ENCODE data around the gene CPXM2. TPM values are rescaled to one million over a fixed set of nuclear protein-coding genes. Genes with fewer than 3 reads are reported as not detected.

Gene CPXM2
- total RNA-seq, 1 experiment from 2014 or later = not detected

DNA sequence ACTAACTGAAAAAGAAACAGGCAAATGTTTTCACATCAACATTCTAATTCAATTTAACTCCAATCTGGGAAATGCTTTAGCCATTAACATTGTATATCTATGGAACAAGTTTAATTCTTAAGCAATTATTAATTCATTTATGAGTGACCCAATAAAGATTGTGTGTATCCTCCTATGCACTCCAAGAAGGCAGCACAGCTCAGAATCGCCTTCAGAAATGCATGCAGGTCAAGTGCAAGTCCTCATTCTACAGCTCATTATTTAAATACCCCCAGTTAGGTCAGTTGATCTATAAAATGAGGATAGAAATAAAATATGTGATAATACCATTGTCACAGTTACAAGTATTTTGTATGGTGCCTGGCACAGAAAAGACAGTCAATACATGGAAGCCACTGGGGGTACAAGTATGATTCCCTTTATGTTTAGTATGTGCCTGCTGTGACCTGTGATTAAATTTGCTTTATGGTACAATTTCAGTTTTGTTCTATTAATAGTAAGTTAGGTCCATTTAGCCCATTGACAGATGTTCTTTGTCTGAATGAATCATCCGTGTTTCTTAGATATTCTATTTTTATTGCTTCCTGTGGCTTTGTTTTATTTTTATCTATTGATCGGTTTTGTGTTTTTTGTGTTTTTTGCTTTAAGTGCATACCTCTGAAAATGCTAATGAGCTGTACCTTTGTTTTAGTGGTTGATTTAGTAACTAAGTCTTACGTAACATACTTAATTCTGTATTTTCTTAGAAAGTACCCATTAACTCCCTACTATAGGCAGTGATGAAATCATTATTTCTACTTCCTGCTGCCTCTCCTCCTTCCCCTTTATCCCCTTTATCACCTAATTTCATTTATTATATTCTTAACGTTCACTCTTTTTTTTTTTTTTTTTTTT lies 42.8 kb downstream of the CPXM2 start:
- peaks cover 26% of the 10 kb centered on the region for H3K4me1 Mint-ChIP-seq (ENCODE audit: insufficient read depth, unreplicated experiment)
- H3K27me3 Mint-ChIP-seq (ENCODE audit: insufficient read depth, unreplicated experiment) = peaks cover 3% of the 10 kb centered on the region
- ChIA-PET POLR2A (interaction anchor here (0.6 to 1.0 kb wide), 2 partner anchors 9 to 26 kb away, joined by 4 to 5 read pairs; no protein-coding TSS in a partner anchor), CTCF (interaction anchor here (1.1 kb wide), 1 partner anchor 26 kb away, joined by 3 read pairs; no protein-coding TSS in a partner anchor)
- TF ChIP-seq, protein P1, sequence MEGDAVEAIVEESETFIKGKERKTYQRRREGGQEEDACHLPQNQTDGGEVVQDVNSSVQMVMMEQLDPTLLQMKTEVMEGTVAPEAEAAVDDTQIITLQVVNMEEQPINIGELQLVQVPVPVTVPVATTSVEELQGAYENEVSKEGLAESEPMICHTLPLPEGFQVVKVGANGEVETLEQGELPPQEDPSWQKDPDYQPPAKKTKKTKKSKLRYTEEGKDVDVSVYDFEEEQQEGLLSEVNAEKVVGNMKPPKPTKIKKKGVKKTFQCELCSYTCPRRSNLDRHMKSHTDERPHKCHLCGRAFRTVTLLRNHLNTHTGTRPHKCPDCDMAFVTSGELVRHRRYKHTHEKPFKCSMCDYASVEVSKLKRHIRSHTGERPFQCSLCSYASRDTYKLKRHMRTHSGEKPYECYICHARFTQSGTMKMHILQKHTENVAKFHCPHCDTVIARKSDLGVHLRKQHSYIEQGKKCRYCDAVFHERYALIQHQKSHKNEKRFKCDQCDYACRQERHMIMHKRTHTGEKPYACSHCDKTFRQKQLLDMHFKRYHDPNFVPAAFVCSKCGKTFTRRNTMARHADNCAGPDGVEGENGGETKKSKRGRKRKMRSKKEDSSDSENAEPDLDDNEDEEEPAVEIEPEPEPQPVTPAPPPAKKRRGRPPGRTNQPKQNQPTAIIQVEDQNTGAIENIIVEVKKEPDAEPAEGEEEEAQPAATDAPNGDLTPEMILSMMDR (IDR thresholded peaks at IDR 0.05; ENCODE audit: unreplicated experiment) = no peak
- H3K36me3 Mint-ChIP-seq (ENCODE audit: insufficient read depth, unreplicated experiment) = no peaks in the 10 kb centered on the region
- intact Hi-C loops (cut with micrococcal nuclease) = no loop called here
- H3K4me3 Mint-ChIP-seq (ENCODE audit: unreplicated experiment) = no peak overlapping the region
- no TSS peak for BruUV-seq (replicated peaks)
- no peak for DNase-seq (ENCODE audit: unreplicated experiment)
- no peak overlapping the region for H3K27ac Mint-ChIP-seq (ENCODE audit: low read depth, unreplicated experiment)
- no peaks in the 10 kb centered on the region for H3K9me3 Mint-ChIP-seq (ENCODE audit: unreplicated experiment)

- TF ChIP-seq, protein P1 (IDR thresholded peaks at IDR 0.05; ENCODE audit: unreplicated experiment) = no peak
- Mint-ChIP-seq H3K9me3 (ENCODE audit: unreplicated experiment) (no peaks in the 10 kb centered on the region), H3K27ac (ENCODE audit: low read depth, unreplicated experiment) (no peak overlapping the region), H3K36me3 (ENCODE audit: insufficient read depth, unreplicated experiment) (no peaks in the 10 kb centered on the region), H3K4me3 (ENCODE audit: unreplicated experiment) (no peak overlapping the region), H3K27me3 (ENCODE audit: insufficient read depth, unreplicated experiment) (no peaks in the 10 kb centered on the region), H3K4me1 (ENCODE audit: insufficient read depth, unreplicated experiment) (peaks cover 26% of the 10 kb centered on the region)
- ChIA-PET POLR2A (interaction anchor here (0.6 kb wide), 1 partner anchor 835 kb away, joined by 4 read pairs; no protein-coding TSS in a partner anchor), CTCF (interaction anchor here (0.7 to 1.1 kb wide), 2 partner anchors 26 to 838 kb away, joined by 3 to 4 read pairs; no protein-coding TSS in a partner anchor)
- no TSS peak for BruUV-seq (replicated peaks)
- intact Hi-C loops (cut with micrococcal nuclease) = no loop called here
- peak; percentile 43 for DNase-seq (ENCODE audit: unreplicated experiment)
Measured at GRCh38 chr10:123847686-123848432, 43.7 kb downstream of the CPXM2 start.

GRCh38 chr10:123843835-123844234 lies 47.8 kb downstream of the CPXM2 start:
- Mint-ChIP-seq H3K27me3 (ENCODE audit: insufficient read depth, unreplicated experiment) (peaks cover 15% of the 10 kb centered on the region), H3K9me3 (ENCODE audit: unreplicated experiment) (no peaks in the 10 kb centered on the region), H3K27ac (ENCODE audit: low read depth, unreplicated experiment) (no peak overlapping the region), H3K4me3 (ENCODE audit: unreplicated experiment) (no peak overlapping the region), H3K36me3 (ENCODE audit: insufficient read depth, unreplicated experiment) (no peaks in the 10 kb centered on the region), H3K4me1 (ENCODE audit: insufficient read depth, unreplicated experiment) (peaks cover 22% of the 10 kb centered on the region)
- ChIA-PET POLR2A (no interaction called here), CTCF (no interaction called here)
- intact Hi-C loops (cut with micrococcal nuclease) = no loop called here
- no TSS peak for BruUV-seq (replicated peaks)
- TF ChIP-seq, protein P1 (IDR thresholded peaks at IDR 0.05; ENCODE audit: unreplicated experiment) = no peak
- DNase-seq (ENCODE audit: unreplicated experiment) = no peak
